Liver (tissue), 3 donors: ENCODE results near the gene SGCG.

Experiments
- CTCF ChIP-seq: fragments of 150-350 bp; IDR thresholded peaks from 2 replicates; pipeline ENCODE4 v1.5.1; 2017; ENCODE audit warnings: improper control_type of control experiment, low read depth, low read length; ENCODE audit not compliant: missing input control
- FOXA1 ChIP-seq: IDR thresholded peaks from 2 replicates; pipeline ENCODE4 v1.6.1; 2016; ENCODE audit warnings: antibody characterized with exemption
- FOXA2 ChIP-seq: IDR thresholded peaks from 2 replicates; pipeline ENCODE4 v1.6.1; 2016; ENCODE audit warnings: antibody characterized with exemption
- GABPA ChIP-seq, 2 donors: IDR thresholded peaks in 1 of 2; conservative IDR thresholded peaks in 1 of 2; 2 replicates each; pipeline ENCODE4 v1.6.1; 2016; ENCODE audit warnings: antibody characterized with exemption in 2 of 2, mild to moderate bottlenecking in 1 of 2, moderate library complexity in 1 of 2
- RAD21 ChIP-seq, 2 donors: IDR thresholded peaks; 2 replicates each; pipeline ENCODE4 v1.6.1; 2016; ENCODE audit warnings: antibody characterized with exemption in 2 of 2, mild to moderate bottlenecking in 2 of 2
- YY1 ChIP-seq: IDR thresholded peaks from 2 replicates; pipeline ENCODE4 v1.6.1; 2016; ENCODE audit warnings: antibody characterized with exemption, mild to moderate bottlenecking
- ZBTB33 ChIP-seq: IDR thresholded peaks from 2 replicates; pipeline ENCODE4 v1.6.1; 2016; ENCODE audit warnings: antibody characterized with exemption
- TF ChIP-seq, protein P1 (sequence below): IDR thresholded peaks from 2 replicates; pipeline ENCODE4 v1.6.1; 2016; ENCODE audit warnings: antibody characterized with exemption
- TF ChIP-seq, protein P2 (sequence below): IDR thresholded peaks from 2 replicates; pipeline ENCODE4 v1.6.1; 2016; ENCODE audit warnings: antibody characterized with exemption
- donor health status: healthy.
- donor health status: healthy.

DNA sequence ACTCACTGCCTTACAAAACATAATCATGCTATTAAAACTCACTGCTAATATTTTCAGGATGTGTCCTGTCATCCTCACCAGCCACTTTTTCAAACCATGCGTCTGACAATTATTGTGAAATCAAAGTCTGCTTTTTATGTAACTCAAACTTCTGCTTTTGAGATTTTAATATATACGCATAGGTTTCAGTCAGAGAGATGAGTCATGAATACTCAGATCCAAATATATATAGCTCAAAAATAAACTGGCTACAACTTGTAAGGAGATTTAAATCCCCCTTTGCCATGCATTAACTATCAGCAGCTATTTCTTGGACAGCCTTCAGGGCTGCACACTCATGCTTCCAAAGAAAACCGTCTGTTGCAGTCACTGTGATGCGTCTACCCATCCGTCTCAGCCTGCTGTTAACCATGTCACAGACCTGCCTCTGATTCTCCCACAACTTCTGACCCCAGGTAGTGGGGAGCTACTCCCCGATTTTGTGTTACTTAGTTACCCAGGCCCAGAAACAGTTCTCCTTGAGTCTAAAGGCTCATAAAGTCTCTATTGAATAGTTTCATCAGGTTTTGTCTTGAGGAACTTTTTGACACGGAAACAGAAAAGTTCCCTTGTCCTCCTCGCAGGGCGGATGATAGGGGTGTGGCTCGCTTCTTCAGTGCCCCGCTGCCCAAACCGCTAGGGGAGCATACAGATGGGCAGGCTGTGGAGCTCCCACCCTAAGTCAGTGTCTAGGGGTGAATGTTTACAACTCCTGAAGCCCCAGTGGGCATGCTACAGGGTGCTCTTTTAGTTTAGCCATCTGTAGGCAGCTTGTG lies 33.8 kb upstream of the SGCG start:
- TF ChIP-seq, protein P1, sequence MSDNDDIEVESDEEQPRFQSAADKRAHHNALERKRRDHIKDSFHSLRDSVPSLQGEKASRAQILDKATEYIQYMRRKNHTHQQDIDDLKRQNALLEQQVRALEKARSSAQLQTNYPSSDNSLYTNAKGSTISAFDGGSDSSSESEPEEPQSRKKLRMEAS, result no peak
- no peak for TF ChIP-seq CTCF
- no peak for TF ChIP-seq ZBTB33
- TF ChIP-seq GABPA (IDR thresholded peaks at IDR 0.05 in 1 of 2, conservative IDR thresholded peaks at IDR 0.05 in 1 of 2), result no peak
- TF ChIP-seq YY1, result no peak
- TF ChIP-seq, protein P2, sequence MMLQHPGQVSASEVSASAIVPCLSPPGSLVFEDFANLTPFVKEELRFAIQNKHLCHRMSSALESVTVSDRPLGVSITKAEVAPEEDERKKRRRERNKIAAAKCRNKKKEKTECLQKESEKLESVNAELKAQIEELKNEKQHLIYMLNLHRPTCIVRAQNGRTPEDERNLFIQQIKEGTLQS, result no peak
- TF ChIP-seq FOXA1, result no peak
- no peak for TF ChIP-seq RAD21 (IDR thresholded peaks at IDR 0.05)
- no peak for TF ChIP-seq FOXA2
